Measurements from ENCODE around the gene NFIA.
A peak's percentile ranks its signal among the peaks of the same experiment; 100 is the strongest.
"Not testable (repeated sequence)": the region's sequence is repeated elsewhere in the genome, so short reads cannot be mapped to it uniquely, and the experiment has no call there.

Gene NFIA

DNA sequence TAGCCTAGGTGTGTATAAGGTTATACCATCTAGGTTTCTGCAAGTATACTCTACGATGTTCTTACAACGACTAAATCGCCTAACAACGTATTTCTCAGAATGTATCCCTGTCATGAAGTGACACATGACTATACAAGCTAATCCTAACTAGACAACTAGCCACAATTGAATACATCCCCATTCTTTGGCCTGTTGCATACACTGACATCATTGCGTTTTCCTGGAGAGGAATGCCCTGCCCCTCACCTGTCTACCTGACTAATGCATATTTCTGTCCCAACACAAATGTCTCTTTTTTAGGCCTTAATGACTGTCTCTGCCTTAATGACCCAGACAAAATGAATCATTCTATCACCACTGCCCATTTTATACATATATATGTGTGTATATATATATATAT, 8.5 kb upstream of the NFIA start:
- Histone ChIP-seq H2AFZ (ENCODE audit: low read depth, low read length) (no peak overlapping the region), H3K9me3 (ENCODE audit: low read length) (no peaks in the 10 kb centered on the region), H3K4me1 (ENCODE audit: insufficient read depth, low read length) (peaks cover 3% of the 10 kb centered on the region), H3K27me3 (ENCODE audit: insufficient read depth, low read length) (peaks cover 7% of the 10 kb centered on the region), H3K4me3 (ENCODE audit: low read length) (no peak overlapping the region), H3K36me3 (ENCODE audit: insufficient read depth, low read length) (no peaks in the 10 kb centered on the region)

DNA sequence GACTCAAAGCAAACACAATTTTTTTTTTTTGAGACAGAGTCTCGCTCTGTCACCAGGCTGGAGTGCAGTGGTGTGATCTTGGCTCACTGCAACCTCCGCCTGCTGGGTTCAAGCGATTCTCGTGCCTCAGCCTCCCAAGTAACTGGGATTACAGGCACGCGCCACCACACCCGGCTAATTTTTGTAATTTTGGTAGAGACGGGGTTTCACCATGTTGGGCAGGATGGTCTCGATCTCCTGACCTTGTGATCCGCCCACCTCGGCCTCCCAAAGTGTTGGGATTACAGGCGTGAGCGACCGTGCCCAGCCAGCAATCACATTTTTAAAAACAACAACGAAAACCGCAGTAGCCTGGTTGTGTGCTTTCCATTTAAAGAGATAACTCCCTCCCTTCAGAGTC, 6.5 kb upstream of the NFIA start:
- H3K36me3 ChIP-seq (ENCODE audit: insufficient read depth, low read length); H3K4me3 ChIP-seq (ENCODE audit: low read length); H3K4me1 ChIP-seq (ENCODE audit: insufficient read depth, low read length); H3K9me3 ChIP-seq (ENCODE audit: low read length): not testable (repeated sequence)
- Histone ChIP-seq H2AFZ (ENCODE audit: low read depth, low read length) (peak overlapping the region; percentile 71), H3K27me3 (ENCODE audit: insufficient read depth, low read length) (peaks cover 27% of the 10 kb centered on the region)

DNA sequence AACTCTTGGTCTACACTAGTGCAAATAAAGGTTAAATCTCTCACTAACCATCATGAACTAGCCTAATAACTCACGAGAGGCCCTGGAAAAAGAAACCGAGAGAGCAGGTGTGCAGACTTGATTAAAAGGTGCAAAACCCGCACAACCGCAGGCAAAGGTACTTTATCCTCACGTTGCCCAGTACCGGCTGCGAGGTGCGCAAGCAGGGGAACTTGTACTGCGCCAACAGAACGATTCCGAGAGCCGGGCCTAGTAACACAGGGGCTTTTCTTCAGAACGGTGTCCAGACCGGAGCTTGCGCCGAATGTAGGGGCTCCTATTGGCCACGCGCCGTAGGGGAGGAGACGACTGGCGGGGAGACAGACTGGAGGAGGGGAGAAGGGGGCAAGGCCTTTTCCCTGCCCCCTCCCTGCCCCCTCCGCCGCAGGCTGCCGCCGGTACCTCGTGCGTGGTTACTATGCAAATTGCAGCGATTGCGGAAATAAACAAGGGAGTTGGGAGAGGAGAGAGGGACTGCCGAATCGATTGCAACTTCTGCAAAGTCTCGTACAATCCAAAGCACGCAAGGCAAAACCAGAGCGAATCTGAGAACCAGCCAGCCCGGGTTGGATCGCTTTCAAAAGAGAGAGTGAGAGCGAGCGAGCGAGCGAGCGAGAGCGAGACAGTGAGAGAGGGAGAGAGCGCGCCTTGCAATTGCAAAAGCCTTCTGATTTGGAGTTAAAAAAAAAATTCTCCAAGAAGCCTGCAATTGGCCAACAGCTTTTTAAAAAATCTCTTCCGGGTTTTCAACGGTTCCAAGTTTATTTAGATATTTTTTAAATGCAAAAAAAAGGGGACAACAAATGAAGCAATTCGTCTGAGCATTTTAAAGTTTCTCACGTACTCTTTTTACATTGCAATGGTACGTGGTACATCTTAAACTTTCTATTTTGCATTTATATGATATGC, 5.4 kb upstream of the NFIA start:
- Histone ChIP-seq H3K4me3 (ENCODE audit: low read length) (peak overlapping the region; percentile 58), H3K27me3 (ENCODE audit: insufficient read depth, low read length) (peaks cover 38% of the 10 kb centered on the region), H3K9me3 (ENCODE audit: low read length) (no peaks in the 10 kb centered on the region), H3K36me3 (ENCODE audit: insufficient read depth, low read length) (no peaks in the 10 kb centered on the region), H3K4me1 (ENCODE audit: insufficient read depth, low read length) (peaks cover 6% of the 10 kb centered on the region), H2AFZ (ENCODE audit: low read depth, low read length) (peak overlapping the region; percentile 71)

DNA sequence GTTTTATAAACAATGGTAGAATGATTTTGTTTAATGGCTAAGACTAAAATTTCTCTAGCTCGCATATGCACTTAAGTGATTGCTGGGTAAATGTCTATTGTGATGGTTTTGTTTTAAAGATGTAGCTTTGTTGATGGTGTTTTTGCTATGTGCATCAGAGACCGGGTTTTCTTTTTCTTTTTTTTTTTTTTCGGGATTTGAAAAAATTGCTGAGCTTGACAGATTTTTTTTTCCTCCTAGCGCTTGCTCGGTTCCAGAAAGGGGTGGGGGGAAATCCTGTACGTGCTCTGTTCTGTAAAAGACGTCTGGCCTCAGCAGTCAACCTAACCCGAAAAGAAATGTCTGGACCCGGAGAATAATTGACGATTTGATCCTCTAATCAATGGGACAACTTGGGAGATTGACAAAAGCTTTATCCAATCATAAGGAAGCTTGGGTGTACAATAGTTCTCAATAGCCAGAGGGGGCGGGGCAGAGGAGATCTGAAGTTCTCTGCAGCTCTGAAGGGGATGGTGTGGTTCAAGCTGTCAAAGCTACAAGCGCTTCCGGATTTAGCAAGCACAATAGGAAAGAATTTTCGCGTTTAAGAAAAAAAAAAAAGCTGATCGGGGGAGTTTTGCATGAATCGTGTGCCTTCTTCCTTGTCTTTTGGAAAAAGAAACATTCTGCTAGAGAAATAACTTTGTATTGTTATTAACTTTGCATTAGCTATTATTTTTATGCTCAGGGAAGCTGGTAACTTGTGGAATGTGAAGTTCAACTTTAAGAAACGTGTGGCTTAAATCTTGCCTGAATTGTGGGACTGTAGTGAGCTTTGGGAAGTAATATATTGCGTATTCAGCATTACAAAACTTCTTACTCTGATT, 4.5 kb upstream of the NFIA start:
- Histone ChIP-seq H3K9me3 (ENCODE audit: low read length) (no peaks in the 10 kb centered on the region), H3K4me3 (ENCODE audit: low read length) (peak overlapping the region; percentile 58), H3K36me3 (ENCODE audit: insufficient read depth, low read length) (no peaks in the 10 kb centered on the region), H3K4me1 (ENCODE audit: insufficient read depth, low read length) (peaks cover 11% of the 10 kb centered on the region), H2AFZ (ENCODE audit: low read depth, low read length) (peak overlapping the region; percentile 71), H3K27me3 (ENCODE audit: insufficient read depth, low read length) (peaks cover 43% of the 10 kb centered on the region)

DNA sequence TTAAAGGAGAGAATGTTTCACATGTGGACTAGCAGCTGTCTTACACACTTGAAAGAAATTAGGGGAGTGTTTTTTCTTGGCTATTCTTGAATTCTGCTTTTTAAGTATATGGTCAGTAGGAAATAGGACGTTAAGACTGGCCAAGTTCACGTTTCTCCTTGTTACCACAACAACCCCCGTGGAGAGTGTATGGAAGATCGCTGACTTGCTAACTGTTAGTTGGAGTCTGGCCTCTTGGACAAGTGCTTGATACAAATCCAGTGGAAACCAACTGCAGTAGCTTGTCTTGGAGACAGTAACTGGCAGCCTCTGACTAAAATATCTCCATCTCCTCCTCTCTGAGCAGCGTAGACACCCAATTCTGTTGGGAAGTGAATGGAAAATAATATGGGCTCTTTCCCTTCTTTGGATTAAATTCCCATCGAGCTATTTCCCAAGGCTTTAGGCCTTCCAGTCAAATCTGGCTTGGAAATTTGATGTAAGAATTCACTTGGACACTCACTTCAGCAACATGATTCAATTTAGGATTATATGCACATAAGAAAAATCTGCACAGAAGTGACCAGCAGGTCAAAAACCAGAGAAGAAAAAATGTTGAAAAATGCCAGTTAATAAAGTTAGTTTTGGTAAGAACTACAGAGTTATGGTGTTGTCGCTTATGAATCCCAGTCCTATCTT, 3.6 kb upstream of the NFIA start:
- Histone ChIP-seq H3K9me3 (ENCODE audit: low read length) (no peaks in the 10 kb centered on the region), H2AFZ (ENCODE audit: low read depth, low read length) (no peak overlapping the region), H3K4me1 (ENCODE audit: insufficient read depth, low read length) (peaks cover 13% of the 10 kb centered on the region), H3K27me3 (ENCODE audit: insufficient read depth, low read length) (peaks cover 51% of the 10 kb centered on the region), H3K36me3 (ENCODE audit: insufficient read depth, low read length) (no peaks in the 10 kb centered on the region), H3K4me3 (ENCODE audit: low read length) (no peak overlapping the region)

DNA sequence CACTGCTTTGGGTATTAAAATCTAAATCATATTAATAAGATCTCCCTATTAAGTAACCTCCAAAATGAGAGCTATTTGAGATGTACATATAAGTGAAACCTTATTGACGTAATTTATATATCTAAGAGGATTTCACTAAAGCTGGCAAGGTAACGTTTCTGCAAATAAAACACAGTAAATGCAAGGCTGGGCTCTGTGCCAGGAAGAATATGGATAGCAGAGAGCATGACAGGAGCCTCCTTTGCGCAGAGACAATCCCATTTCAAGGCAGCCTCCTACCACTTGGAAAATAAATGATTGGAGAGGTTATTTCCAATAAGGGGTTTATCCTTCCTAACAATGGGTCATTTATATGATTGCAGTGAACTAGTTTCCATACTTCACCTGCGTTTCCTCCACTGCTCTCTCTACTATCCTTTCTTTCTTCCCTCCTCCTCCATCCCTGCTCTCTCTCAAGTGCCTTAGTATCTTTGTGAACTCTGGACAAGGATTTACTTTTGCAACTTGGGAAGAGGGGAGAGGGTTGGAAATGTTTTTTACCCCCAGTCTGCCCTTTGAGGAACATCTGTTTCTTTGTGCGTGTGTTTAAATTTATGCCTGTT, 3.0 kb upstream of the NFIA start:
- peaks cover 13% of the 10 kb centered on the region for H3K4me1 ChIP-seq (ENCODE audit: insufficient read depth, low read length)
- no peak overlapping the region for H2AFZ ChIP-seq (ENCODE audit: low read depth, low read length)
- H3K36me3 ChIP-seq (ENCODE audit: insufficient read depth, low read length): no peaks in the 10 kb centered on the region
- no peaks in the 10 kb centered on the region for H3K9me3 ChIP-seq (ENCODE audit: low read length)
- no peak overlapping the region for H3K4me3 ChIP-seq (ENCODE audit: low read length)
- peaks cover 57% of the 10 kb centered on the region for H3K27me3 ChIP-seq (ENCODE audit: insufficient read depth, low read length)

DNA sequence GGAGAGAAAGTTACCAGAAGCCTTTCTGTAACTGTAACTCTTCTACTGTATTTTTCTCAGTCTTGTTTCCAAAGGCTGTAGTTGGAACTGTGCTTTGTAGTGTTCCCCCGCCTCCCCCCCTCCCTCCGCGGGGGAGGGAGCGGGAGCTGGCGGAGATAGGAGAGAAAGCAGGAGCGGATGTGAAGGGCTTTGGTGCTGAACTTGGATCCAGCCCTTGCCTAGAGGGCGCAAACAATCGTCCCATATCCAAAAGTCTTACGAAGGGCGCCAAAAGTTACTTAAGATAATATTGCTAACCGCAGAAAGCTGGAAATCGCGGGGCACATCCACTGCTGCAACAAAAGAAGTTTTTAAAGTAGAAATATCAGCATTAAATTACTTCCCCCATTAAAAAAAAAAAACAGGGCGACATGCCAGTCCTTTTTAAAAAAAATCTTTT, 2.4 kb upstream of the NFIA start:
- H3K36me3 ChIP-seq (ENCODE audit: insufficient read depth, low read length): no peaks in the 10 kb centered on the region
- no peak overlapping the region for H3K4me3 ChIP-seq (ENCODE audit: low read length)
- H2AFZ ChIP-seq (ENCODE audit: low read depth, low read length): no peak overlapping the region
- peaks cover 62% of the 10 kb centered on the region for H3K27me3 ChIP-seq (ENCODE audit: insufficient read depth, low read length)
- H3K9me3 ChIP-seq (ENCODE audit: low read length): no peaks in the 10 kb centered on the region
- peaks cover 13% of the 10 kb centered on the region for H3K4me1 ChIP-seq (ENCODE audit: insufficient read depth, low read length)

DNA sequence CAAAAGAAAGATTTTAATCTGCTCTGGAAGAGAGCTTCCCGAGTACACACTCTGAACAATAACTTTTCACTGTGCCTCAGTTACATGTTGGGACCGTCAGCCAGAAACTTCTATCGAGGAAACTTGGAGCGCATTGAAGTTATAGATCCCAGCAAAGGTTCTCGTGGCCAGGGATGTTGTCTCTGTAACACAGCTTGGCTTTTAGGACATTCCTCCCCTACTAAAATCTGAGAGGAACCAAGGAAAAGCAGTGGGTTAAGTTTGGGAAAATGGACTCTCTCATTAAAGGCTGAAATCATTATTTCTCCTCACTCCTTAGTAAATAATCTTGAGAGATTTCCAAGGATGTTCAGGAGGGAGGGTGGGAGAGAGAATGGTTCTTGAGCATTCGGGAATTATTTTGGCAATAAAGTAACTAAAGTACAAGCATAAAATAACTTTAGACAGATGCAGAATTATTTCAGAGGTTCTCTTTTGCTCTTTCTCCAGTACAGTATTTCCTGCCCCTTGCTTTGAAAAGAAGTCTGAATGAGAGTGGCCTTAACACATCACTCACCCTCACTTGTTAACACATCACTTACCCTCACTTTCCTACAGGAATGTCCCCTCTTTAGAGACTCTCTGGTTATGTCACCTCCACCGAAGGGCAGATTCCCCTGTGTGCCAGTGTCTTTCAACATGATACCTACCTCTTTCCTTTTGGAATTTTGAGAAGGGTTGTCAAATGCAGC, 1.8 kb upstream of the NFIA start:
- Histone ChIP-seq H3K36me3 (ENCODE audit: insufficient read depth, low read length) (no peaks in the 10 kb centered on the region), H3K9me3 (ENCODE audit: low read length) (no peaks in the 10 kb centered on the region), H3K27me3 (ENCODE audit: insufficient read depth, low read length) (peaks cover 66% of the 10 kb centered on the region), H3K4me3 (ENCODE audit: low read length) (no peak overlapping the region), H3K4me1 (ENCODE audit: insufficient read depth, low read length) (peaks cover 13% of the 10 kb centered on the region), H2AFZ (ENCODE audit: low read depth, low read length) (no peak overlapping the region)

DNA sequence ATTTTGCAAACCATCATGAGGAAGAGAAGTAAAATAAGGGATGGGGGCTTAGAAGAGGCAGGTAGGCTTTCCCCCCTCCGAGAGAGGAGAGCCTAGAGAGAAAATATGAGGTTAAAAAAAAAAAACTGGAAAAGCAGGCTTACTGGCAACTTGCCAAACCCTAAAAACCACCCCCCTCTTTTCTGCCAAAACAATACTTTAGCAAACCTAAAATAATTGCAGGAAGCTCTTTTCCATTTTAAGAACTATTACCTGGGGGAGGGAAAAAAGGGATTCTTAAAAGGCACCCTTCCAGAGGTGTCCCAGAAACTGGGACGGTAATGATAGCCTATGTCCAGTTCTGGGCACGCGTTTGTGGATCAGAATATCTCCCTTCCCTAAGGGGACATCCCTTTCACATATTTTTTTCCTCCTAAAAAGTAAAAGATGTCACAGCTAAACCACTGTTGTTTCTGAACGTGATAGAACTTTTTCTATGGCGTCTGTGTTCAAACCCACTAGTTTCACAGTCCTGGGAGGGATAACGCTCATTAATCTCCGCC, 1.1 kb upstream of the NFIA start:
- no peaks in the 10 kb centered on the region for H3K36me3 ChIP-seq (ENCODE audit: insufficient read depth, low read length)
- no peaks in the 10 kb centered on the region for H3K9me3 ChIP-seq (ENCODE audit: low read length)
- H3K4me3 ChIP-seq (ENCODE audit: low read length): no peak overlapping the region
- H3K27me3 ChIP-seq (ENCODE audit: insufficient read depth, low read length): peaks cover 71% of the 10 kb centered on the region
- peaks cover 13% of the 10 kb centered on the region for H3K4me1 ChIP-seq (ENCODE audit: insufficient read depth, low read length)
- H2AFZ ChIP-seq (ENCODE audit: low read depth, low read length): no peak overlapping the region

DNA sequence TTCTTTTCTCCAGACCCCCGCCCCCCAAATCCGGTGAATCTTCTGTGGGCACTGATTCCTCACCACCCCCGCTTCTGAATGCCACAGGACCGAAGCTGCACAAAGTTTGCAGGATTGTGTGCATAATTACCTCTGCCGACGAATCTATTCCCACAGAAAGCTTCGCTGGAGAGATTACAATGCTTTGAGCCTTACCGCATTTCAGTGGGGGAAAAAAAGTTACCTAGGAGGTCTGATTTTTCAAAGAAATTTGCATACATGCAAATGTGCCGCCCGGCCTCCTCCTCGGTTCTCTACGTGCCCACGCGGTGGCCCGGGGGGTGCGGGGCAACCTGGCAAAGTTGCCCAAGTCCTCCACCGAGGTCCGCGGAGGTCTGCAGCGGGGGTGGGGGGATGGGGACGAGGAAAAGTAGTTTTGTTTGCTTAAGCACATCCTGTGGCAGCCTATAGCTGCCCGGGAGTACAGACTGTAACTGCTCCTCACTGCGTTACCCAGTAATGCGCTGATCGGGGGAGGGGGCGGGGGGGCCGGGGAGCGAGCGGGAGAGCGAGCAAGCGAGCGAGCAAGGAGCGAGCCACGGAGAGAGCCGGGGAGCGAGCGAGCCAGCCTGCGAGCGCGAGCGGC, 563 bp upstream of the NFIA start:
- Histone ChIP-seq H3K4me1 (ENCODE audit: insufficient read depth, low read length) (peaks cover 11% of the 10 kb centered on the region), H3K27me3 (ENCODE audit: insufficient read depth, low read length) (peaks cover 72% of the 10 kb centered on the region), H3K4me3 (ENCODE audit: low read length) (peak overlapping the region; percentile 34), H2AFZ (ENCODE audit: low read depth, low read length) (no peak overlapping the region), H3K9me3 (ENCODE audit: low read length) (no peaks in the 10 kb centered on the region), H3K36me3 (ENCODE audit: insufficient read depth, low read length) (no peaks in the 10 kb centered on the region)

DNA sequence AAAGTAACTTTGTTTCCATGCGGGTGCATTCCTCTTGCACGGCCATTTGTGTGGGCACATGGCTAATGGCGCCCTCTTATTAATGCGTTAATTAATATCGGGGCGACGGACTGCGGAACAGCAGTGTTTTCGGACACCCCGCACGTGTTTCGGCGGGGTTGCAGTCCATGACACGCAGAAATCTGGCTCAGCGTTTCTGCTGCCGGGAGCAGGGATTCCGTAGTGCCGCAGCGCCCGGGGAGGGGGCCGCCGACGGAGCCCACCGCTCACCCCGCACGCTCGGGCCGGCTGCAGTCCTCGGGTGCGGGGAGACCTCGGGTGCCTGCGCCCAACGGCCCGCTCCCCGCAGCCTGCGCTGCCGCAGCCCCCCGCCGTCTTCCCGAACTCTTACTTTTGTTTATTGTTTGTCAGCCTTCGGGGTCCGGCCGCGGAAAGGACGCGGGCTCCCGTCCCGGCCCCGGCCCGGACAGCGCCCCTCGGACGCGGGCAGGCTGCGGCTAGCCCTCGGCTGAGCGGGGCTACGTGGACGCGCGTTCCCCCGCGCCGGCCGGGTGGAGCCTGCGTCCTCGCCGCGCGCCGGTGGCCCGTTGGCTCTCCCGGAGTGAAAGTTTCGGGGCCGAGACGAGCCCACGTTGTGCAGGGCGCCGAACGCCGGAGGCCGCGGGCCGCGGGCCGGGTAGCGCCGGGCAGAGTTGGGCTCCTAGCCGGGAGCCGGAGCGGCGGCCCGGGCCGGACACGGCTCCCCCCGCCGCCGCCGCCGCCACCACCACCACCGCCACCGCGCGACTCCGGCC, 849 bp downstream of the NFIA start:
- no peaks in the 10 kb centered on the region for H3K36me3 ChIP-seq (ENCODE audit: insufficient read depth, low read length)
- no peak overlapping the region for H3K4me3 ChIP-seq (ENCODE audit: low read length)
- peaks cover 11% of the 10 kb centered on the region for H3K4me1 ChIP-seq (ENCODE audit: insufficient read depth, low read length)
- no peaks in the 10 kb centered on the region for H3K9me3 ChIP-seq (ENCODE audit: low read length)
- H3K27me3 ChIP-seq (ENCODE audit: insufficient read depth, low read length): peaks cover 73% of the 10 kb centered on the region
- H2AFZ ChIP-seq (ENCODE audit: low read depth, low read length): peak overlapping the region; percentile 57
